Suprapubic skin (tissue), 4 donors: ENCODE data around the gene LOXHD1. TPM values are rescaled to one million over a fixed set of nuclear protein-coding genes. Genes with fewer than 3 reads are reported as not detected.

ENCODE experiments used
- DNase-seq, 2 donors: peaks; one replicate each; pipeline ENCODE4 v3.0.0-alpha.2; 2019; ENCODE audit warnings: low spot score in 2 of 2
- H3K27ac ChIP-seq: fragments of 200-600 bp; sonication (generic); one replicate; pipeline ENCODE4 v1.5.1; 2019
- H3K27me3 ChIP-seq: fragments of 200-600 bp; sonication (generic); one replicate; pipeline ENCODE4 v1.5.1; 2019
- H3K36me3 ChIP-seq: fragments of 200-600 bp; sonication (generic); one replicate; pipeline ENCODE4 v1.5.1; 2019
- H3K4me1 ChIP-seq: fragments of 200-600 bp; sonication (generic); one replicate; pipeline ENCODE4 v1.5.1; 2019
- H3K4me3 ChIP-seq: fragments of 200-600 bp; sonication (generic); one replicate; pipeline ENCODE4 v1.5.1; 2019; ENCODE audit warnings: mild to moderate bottlenecking
- H3K9me3 ChIP-seq: fragments of 200-600 bp; sonication (generic); one replicate; pipeline ENCODE4 v1.5.1; 2019
- EP300 ChIP-seq: sonication (generic); formaldehyde crosslinking; IDR thresholded peaks from one replicate; pipeline ENCODE4 v1.6.1; 2017; ENCODE audit warnings: antibody characterized with exemption
- POLR2A ChIP-seq, 2 donors: fragments of 450-650 bp; IDR thresholded peaks; one replicate each; pipeline ENCODE4 v1.6.1; 2017; ENCODE audit warnings: antibody characterized with exemption in 2 of 2, mild to moderate bottlenecking in 2 of 2, moderate library complexity in 2 of 2
- POLR2AphosphoS5 ChIP-seq, 3 donors: sonication (generic); formaldehyde crosslinking; IDR thresholded peaks; one replicate each; pipeline ENCODE4 v1.6.1; 2017; ENCODE audit warnings: antibody characterized with exemption in 3 of 3
- WGBS: methylation state at CpG from one replicate; pipeline ENCODE4 v1.1.5; 2018; 5-methylcytosine and 5-hydroxymethylcytosine counted together
- total RNA-seq, 4 donors: library from RNA; depleted of rRNA; stranded (reverse); fragments of >200 nt; gene quantifications; one replicate each; pipeline ENCODE4 v1.1.0, GENCODE V29; 2016
- TF ChIP-seq, protein P1 (sequence below), 2 donors: fragments of 200-600 bp in 1 of 2; fragments of 450-650 bp in 1 of 2; sonication (generic) in 1 of 2; IDR thresholded peaks; one replicate each; pipeline ENCODE4 v1.5.1; 2016 to 2019; ENCODE audit warnings: antibody characterized with exemption in 2 of 2, mild to moderate bottlenecking in 1 of 2, moderate library complexity in 1 of 2

The LOXHD1 gene
- total RNA-seq, 4 donors from 2014 or later, result 0.16 to 0.30 (median 0.18) TPM; not detected in 1

DNA sequence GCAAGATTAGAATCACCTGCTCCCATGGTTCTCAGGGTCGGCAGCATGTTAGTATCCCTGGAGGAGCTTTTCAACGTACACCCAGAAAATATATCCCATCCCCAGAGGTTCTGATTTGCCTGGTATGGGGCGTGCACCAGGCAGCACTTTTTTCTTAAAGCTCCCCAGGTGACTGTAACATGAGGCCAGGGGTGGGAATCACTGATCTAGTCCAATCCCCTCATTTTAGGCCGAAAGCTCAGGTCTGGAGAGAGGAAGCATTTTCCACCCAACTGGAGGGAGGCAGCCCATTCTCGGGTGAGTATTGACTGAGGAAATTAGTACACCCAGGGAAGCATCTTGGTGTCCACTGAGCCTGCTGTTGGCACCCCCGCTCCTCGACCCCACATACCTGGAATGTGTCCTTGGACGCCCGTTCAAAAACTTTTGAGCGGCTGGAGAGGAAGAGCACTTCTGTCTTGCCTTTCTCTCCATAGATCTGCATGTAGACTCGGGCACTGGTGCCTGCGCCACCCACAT lies 94.3 kb downstream of the LOXHD1 start:
- H3K4me3 ChIP-seq, result no peak overlapping the region
- TF ChIP-seq POLR2A (IDR thresholded peaks at IDR 0.05), result no peak
- TF ChIP-seq EP300, result no peak
- no peak for TF ChIP-seq POLR2AphosphoS5 (IDR thresholded peaks at IDR 0.05)
- TF ChIP-seq, protein P1, sequence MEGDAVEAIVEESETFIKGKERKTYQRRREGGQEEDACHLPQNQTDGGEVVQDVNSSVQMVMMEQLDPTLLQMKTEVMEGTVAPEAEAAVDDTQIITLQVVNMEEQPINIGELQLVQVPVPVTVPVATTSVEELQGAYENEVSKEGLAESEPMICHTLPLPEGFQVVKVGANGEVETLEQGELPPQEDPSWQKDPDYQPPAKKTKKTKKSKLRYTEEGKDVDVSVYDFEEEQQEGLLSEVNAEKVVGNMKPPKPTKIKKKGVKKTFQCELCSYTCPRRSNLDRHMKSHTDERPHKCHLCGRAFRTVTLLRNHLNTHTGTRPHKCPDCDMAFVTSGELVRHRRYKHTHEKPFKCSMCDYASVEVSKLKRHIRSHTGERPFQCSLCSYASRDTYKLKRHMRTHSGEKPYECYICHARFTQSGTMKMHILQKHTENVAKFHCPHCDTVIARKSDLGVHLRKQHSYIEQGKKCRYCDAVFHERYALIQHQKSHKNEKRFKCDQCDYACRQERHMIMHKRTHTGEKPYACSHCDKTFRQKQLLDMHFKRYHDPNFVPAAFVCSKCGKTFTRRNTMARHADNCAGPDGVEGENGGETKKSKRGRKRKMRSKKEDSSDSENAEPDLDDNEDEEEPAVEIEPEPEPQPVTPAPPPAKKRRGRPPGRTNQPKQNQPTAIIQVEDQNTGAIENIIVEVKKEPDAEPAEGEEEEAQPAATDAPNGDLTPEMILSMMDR (IDR thresholded peaks at IDR 0.05), result no peak
- 78% methylated on average over 11 of the region's 12 CpGs for WGBS
- H3K9me3 ChIP-seq, result no peaks in the 10 kb centered on the region
- DNase-seq, result no peak
- peaks cover 13% of the 10 kb centered on the region for H3K27me3 ChIP-seq
- H3K4me1 ChIP-seq, result no peaks in the 10 kb centered on the region
- no peak overlapping the region for H3K27ac ChIP-seq
- no peaks in the 10 kb centered on the region for H3K36me3 ChIP-seq

GRCh38 chr18:46560671-46561045 lies 96.4 kb downstream of the LOXHD1 start:
- H3K4me3 ChIP-seq, result no peak overlapping the region
- H3K27ac ChIP-seq, result no peak overlapping the region
- no peaks in the 10 kb centered on the region for H3K9me3 ChIP-seq
- DNase-seq, result no peak
- no peaks in the 10 kb centered on the region for H3K4me1 ChIP-seq
- H3K36me3 ChIP-seq, result no peaks in the 10 kb centered on the region
- H3K27me3 ChIP-seq, result peaks cover 7% of the 10 kb centered on the region
- TF ChIP-seq, protein P1 (IDR thresholded peaks at IDR 0.05), result no peak
- WGBS, result 96% methylated on average over 11 of the region's 11 CpGs

DNA sequence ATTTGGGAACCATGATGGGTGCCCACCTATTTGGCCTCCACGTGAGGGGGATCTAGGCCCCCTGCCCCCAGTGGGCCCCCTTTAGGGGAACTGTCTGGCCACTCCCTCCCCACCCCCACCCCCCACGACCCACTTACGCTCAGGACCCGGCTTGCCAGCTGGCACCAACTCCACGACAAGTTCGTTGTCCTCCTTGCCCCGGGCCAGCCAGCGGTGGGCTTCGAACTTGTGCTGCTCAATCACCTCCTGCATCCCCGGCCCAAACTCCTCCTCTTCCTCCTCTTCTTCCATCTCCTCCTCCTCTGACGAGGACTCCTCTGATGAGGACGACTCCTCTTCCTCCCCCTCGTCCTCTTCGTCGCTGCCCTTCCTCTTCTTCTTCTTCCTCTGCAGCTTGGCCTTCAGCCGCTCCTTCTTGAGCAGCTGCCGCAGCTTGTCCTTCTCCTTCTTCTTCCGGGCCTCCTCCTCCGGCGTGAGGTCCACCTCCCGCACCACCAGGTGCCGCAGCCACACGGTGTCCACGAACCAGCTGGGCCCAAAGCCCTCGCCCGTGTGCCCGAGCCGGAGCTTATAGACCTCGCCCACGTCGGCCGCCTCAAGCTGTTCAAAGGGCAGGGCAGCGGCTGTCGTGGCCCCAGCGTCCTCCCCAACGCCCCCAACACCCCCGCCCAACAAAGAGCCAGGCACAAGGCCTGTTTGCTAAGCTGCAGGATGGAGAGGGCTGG lies 96.9 kb downstream of the LOXHD1 start:
- H3K9me3 ChIP-seq, result no peaks in the 10 kb centered on the region
- 85% methylated on average over 31 of the region's 37 CpGs for WGBS
- H3K27me3 ChIP-seq, result peaks cover 5% of the 10 kb centered on the region
- H3K36me3 ChIP-seq, result no peaks in the 10 kb centered on the region
- H3K4me1 ChIP-seq, result no peaks in the 10 kb centered on the region
- H3K4me3 ChIP-seq, result no peak overlapping the region
- TF ChIP-seq POLR2AphosphoS5 (IDR thresholded peaks at IDR 0.05) (no peak), POLR2A (IDR thresholded peaks at IDR 0.05) (no peak), EP300 (no peak)
- TF ChIP-seq, protein P1 (IDR thresholded peaks at IDR 0.05), result no peak
- DNase-seq, result no peak
- no peak overlapping the region for H3K27ac ChIP-seq

DNA sequence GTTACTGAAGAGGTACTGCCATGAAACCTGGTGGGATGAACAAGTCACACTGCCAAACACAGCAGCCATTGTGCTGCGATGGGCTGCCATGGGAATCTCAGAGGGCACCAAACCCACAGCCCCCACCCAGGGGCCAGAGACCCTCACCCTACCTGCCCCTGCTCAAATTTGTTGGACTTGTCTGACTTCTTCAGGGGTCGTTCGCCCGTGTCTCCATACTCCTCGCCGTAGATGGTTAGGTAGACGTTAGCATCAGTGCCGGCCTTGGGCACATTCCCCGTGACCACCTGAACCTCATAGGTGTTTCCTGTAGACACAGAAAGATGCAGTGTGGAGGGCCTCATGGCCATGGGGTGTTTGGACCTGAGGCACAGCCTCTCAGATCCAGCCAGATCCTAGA lies 97.7 kb downstream of the LOXHD1 start:
- H3K4me3 ChIP-seq, result no peak overlapping the region
- WGBS, result 92% methylated on average over 9 of the region's 9 CpGs
- no peak overlapping the region for H3K27ac ChIP-seq
- no peaks in the 10 kb centered on the region for H3K4me1 ChIP-seq
- TF ChIP-seq EP300, result no peak
- no peak for TF ChIP-seq POLR2AphosphoS5 (IDR thresholded peaks at IDR 0.05)
- TF ChIP-seq POLR2A (IDR thresholded peaks at IDR 0.05), result no peak
- TF ChIP-seq, protein P1 (IDR thresholded peaks at IDR 0.05), result no peak
- no peaks in the 10 kb centered on the region for H3K36me3 ChIP-seq
- H3K27me3 ChIP-seq, result no peaks in the 10 kb centered on the region
- DNase-seq, result no peak
- H3K9me3 ChIP-seq, result no peaks in the 10 kb centered on the region

- DNase-seq, result no peak
- 84% methylated on average over 10 of the region's 10 CpGs for WGBS
- Histone ChIP-seq H3K4me3 (no peak overlapping the region), H3K27ac (no peak overlapping the region), H3K9me3 (no peaks in the 10 kb centered on the region), H3K27me3 (no peaks in the 10 kb centered on the region), H3K36me3 (no peaks in the 10 kb centered on the region), H3K4me1 (no peaks in the 10 kb centered on the region)
- no peak for TF ChIP-seq POLR2A (IDR thresholded peaks at IDR 0.05)
- TF ChIP-seq POLR2AphosphoS5 (IDR thresholded peaks at IDR 0.05), result no peak
- no peak for TF ChIP-seq EP300
- TF ChIP-seq, protein P1 (IDR thresholded peaks at IDR 0.05), result no peak
These were observed 100.3 kb downstream of the LOXHD1 start for GRCh38 chr18:46556590-46557206.
